Epithelial cell of prostate (primary cell): ENCODE results near the gene UBXN4.
"Not testable (repeated sequence)": the region's sequence is repeated elsewhere in the genome, so short reads cannot be mapped to it uniquely, and the experiment has no call there.

Experiments
- DNase-seq: peaks from one replicate; pipeline ENCODE4 v3.0.0-alpha.2; 2011; ENCODE audit warnings: low read depth, low spot score
- H3K27ac ChIP-seq: fragments of 450-650 bp; 2 replicates; pipeline ENCODE4 v1.5.1; 2017; ENCODE audit warnings: mild to moderate bottlenecking

The UBXN4 gene

GRCh38 chr2:135800513-135801460 is 59.1 kb downstream of the UBXN4 start:
- H3K27ac ChIP-seq, result no peak overlapping the region
- no peak for DNase-seq

GRCh38 chr2:135802350-135802749 is 60.7 kb downstream of the UBXN4 start:
- DNase-seq, result no peak

GRCh38 chr2:135803278-135803677 is 61.6 kb downstream of the UBXN4 start:
- no peak overlapping the region for H3K27ac ChIP-seq
- DNase-seq, result no peak

More at GRCh38 chr2:135802350-135802749, 60.7 kb downstream of the UBXN4 start:
- H3K27ac ChIP-seq, result no peak overlapping the region

GRCh38 chr2:135807874-135808273 is 66.2 kb downstream of the UBXN4 start:
- not testable (repeated sequence) for H3K27ac ChIP-seq, DNase-seq

- DNase-seq, result no peak
- no peak overlapping the region for H3K27ac ChIP-seq
Measured at GRCh38 chr2:135812907-135813511, 71.4 kb downstream of the UBXN4 start.

- DNase-seq, result no peak
- H3K27ac ChIP-seq, result no peak overlapping the region
Measured at GRCh38 chr2:135815269-135815668, 73.6 kb downstream of the UBXN4 start.

GRCh38 chr2:135817466-135817865 is 75.8 kb downstream of the UBXN4 start:
- no peak for DNase-seq
- H3K27ac ChIP-seq, result no peak overlapping the region

GRCh38 chr2:135817951-135818350 is 76.3 kb downstream of the UBXN4 start:
- no peak for DNase-seq
- no peak overlapping the region for H3K27ac ChIP-seq

- no peak for DNase-seq
- no peak overlapping the region for H3K27ac ChIP-seq
Measured at GRCh38 chr2:135818937-135819610, 77.4 kb downstream of the UBXN4 start.

- no peak overlapping the region for H3K27ac ChIP-seq
- no peak for DNase-seq
Measured at GRCh38 chr2:135820003-135820618, 78.5 kb downstream of the UBXN4 start.

- H3K27ac ChIP-seq, result no peak overlapping the region
- DNase-seq, result no peak
Measured at GRCh38 chr2:135821190-135821589, 79.5 kb downstream of the UBXN4 start.

GRCh38 chr2:135822855-135823254 is 81.2 kb downstream of the UBXN4 start:
- H3K27ac ChIP-seq, result no peak overlapping the region
- no peak for DNase-seq

- no peak for DNase-seq
- no peak overlapping the region for H3K27ac ChIP-seq
Measured at GRCh38 chr2:135825131-135825530, 83.5 kb downstream of the UBXN4 start.

- no peak overlapping the region for H3K27ac ChIP-seq
- no peak for DNase-seq
Measured at GRCh38 chr2:135825550-135826176, 84.0 kb downstream of the UBXN4 start.

- DNase-seq, result no peak
- no peak overlapping the region for H3K27ac ChIP-seq
Measured at GRCh38 chr2:135826544-135826943, 84.9 kb downstream of the UBXN4 start.

- no peak for DNase-seq
- H3K27ac ChIP-seq, result no peak overlapping the region
Measured at GRCh38 chr2:135829378-135830135, 87.9 kb downstream of the UBXN4 start.

GRCh38 chr2:135831180-135831812 is 89.6 kb downstream of the UBXN4 start:
- DNase-seq, result no peak
- no peak overlapping the region for H3K27ac ChIP-seq

- no peak for DNase-seq
- no peak overlapping the region for H3K27ac ChIP-seq
Measured at GRCh38 chr2:135832891-135833290, 91.2 kb downstream of the UBXN4 start.
